GDM1 (cell line): ENCODE results near the gene S100A9.
"Not testable (repeated sequence)": the region's sequence is repeated elsewhere in the genome, so short reads cannot be mapped to it uniquely, and the experiment has no call there.

Experiments
- DNase-seq: peaks from one replicate; lab custom pipeline; 2025; lab: John Stamatoyannopoulos, UW

The S100A9 gene

DNA sequence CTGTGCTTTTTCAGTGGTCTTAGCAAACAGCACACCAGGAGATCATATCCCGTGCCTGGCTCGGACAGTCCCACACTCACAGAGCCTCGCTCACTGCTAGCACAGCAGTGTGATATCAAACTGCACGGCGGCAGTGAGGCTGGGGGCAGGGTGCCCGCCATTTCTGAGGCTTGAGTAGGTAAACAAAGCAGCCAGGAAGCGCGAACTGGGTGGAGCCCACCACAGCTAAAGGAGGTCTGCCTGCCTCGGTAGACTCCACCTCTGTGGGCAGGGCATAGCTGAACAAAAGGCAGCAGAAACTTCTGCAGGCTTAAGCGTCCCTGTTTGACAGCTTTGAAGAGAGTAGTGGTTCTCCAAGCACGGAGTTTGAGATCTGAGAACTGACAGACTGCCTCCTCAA is 49.6 kb downstream of the S100A9 start:
- not testable (repeated sequence) for DNase-seq
